RCC 7860 (cell line): ENCODE data around the gene SH3PXD2A.

Experiments used
- DNase-seq: peaks from one replicate; pipeline ENCODE4 v3.0.0-alpha.2; 2015; ENCODE audit warnings: low spot score
- FAIRE-seq: peaks from 2 replicates; lab custom pipeline; 2012; peaks lifted over from hg19 to GRCh38; lab: Jason Lieb, UNC

The SH3PXD2A gene

GRCh38 chr10:103595933-103596726 is 259.2 kb downstream of the SH3PXD2A start:
- DNase-seq: no peak
- no peak for FAIRE-seq

- no peak for FAIRE-seq
- no peak for DNase-seq
Measured at GRCh38 chr10:103593022-103593570, 262.3 kb downstream of the SH3PXD2A start.

- no peak for FAIRE-seq
- no peak for DNase-seq
Measured at GRCh38 chr10:103592186-103593021, 263.0 kb downstream of the SH3PXD2A start.

- no peak for FAIRE-seq
- DNase-seq: no peak
Measured at GRCh38 chr10:103590744-103591291, 264.6 kb downstream of the SH3PXD2A start.

- DNase-seq: no peak
- FAIRE-seq: no peak
Measured at GRCh38 chr10:103590060-103590459, 265.3 kb downstream of the SH3PXD2A start.

GRCh38 chr10:103589074-103589630 is 266.2 kb downstream of the SH3PXD2A start:
- FAIRE-seq (no peak), DNase-seq (no peak)

- FAIRE-seq (no peak), DNase-seq (no peak)
Measured at GRCh38 chr10:103587073-103587472, 268.3 kb downstream of the SH3PXD2A start.

- FAIRE-seq (no peak), DNase-seq (no peak)
Measured at GRCh38 chr10:103585011-103585405, 270.4 kb downstream of the SH3PXD2A start.

GRCh38 chr10:103584216-103585010 is 271.0 kb downstream of the SH3PXD2A start:
- FAIRE-seq (no peak), DNase-seq (no peak)

- FAIRE-seq (no peak), DNase-seq (no peak)
Measured at GRCh38 chr10:103583871-103584215, 271.5 kb downstream of the SH3PXD2A start.

- DNase-seq: no peak
- FAIRE-seq: no peak
Measured at GRCh38 chr10:103582331-103583123, 272.8 kb downstream of the SH3PXD2A start.

- DNase-seq: no peak
- no peak for FAIRE-seq
Measured at GRCh38 chr10:103581499-103581898, 273.9 kb downstream of the SH3PXD2A start.

GRCh38 chr10:103580430-103580829 is 274.9 kb downstream of the SH3PXD2A start:
- FAIRE-seq (no peak), DNase-seq (no peak)

- DNase-seq: no peak
- no peak for FAIRE-seq
Measured at GRCh38 chr10:103580011-103580410, 275.4 kb downstream of the SH3PXD2A start.

GRCh38 chr10:103578782-103579382 is 276.5 kb downstream of the SH3PXD2A start:
- FAIRE-seq: no peak
- no peak for DNase-seq

- FAIRE-seq: no peak
- no peak for DNase-seq
Measured at GRCh38 chr10:103576862-103577261, 278.5 kb downstream of the SH3PXD2A start.

GRCh38 chr10:103576076-103576471 is 279.3 kb downstream of the SH3PXD2A start:
- DNase-seq (no peak), FAIRE-seq (no peak)

- FAIRE-seq: no peak
- DNase-seq: no peak
Measured at GRCh38 chr10:103575416-103576075, 279.8 kb downstream of the SH3PXD2A start.
